ENCODE results near the gene ZNF385B.

The ZNF385B gene

DNA sequence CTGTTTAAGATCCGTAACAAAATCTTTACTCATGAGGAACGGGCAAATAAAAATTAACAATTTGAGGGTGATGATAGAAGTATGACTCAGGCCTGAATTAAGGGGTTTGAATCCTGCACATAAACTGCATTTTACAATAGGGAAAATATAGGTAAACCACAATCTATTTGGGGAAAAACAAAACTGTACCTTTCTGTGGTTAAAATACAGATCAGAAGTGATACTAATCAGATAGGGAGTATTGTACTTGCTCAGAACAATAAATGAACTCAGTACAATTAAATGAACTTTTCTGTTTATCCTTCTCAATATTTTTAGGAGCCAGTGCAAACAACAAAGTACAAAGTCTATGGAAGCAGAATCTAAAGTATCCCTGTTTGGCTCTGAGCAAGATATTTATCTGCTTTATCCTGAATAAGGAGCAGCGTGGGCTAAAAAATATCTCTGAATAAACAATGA is 287.3 kb downstream of the ZNF385B start:
- no peak for DNase-seq

DNA sequence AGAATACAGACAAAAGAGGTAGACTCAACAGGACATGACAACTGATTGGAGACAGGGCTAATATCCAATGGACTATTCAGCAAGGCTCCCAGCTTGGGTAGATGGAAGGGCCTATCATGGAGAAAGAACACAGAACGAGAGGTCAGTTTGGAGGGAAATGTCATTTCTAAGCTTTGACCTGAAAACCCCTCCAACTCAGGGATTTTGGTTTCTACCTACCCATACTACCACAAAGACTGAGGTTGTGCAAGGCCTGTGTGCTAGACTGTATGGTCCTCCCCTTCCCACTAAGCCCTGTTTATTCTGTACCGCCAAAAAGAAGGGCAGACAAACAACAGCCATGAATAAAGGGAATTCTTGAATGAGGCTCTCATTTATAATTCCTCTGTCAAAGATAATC is 288.9 kb downstream of the ZNF385B start:
- no peak for DNase-seq

DNA sequence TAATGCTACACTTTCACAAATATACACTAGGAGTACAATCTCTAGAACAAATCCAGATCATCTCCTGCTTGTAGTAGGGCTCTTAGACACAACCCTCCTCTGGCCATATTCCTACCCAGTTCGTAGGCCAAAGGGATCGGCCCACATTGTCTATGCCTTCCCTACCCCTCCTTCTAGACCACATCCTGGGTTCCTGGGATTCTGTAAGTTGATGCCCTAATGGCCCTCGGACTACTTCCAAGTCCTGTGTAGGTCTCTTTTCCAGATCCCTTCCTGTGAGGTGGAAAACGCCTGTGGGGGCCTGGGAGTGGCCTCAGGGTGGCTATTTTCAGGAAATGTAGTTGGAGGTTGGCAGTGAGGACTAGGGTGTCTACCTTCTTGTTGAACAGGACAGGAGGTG is 289.7 kb downstream of the ZNF385B start:
- no peak for DNase-seq

DNA sequence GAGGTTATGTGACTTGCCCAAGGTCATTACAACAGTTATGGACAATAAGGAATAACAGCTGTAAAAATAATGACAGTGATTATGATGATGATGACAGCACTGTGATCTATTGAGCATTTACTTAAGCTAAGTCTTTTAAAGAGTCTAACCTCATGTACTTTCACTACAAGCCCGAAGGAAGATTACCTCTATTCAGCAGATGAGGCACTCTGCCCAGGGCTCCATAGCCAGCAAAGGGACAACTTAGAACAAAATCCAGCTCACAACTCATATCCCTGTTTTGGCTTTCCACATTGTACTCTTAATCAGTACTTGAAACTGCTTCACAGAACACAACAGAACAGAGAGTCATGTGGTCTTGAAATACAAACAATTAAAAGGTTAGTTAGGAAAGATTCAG is 290.2 kb downstream of the ZNF385B start:
- DNase-seq = no peak

DNA sequence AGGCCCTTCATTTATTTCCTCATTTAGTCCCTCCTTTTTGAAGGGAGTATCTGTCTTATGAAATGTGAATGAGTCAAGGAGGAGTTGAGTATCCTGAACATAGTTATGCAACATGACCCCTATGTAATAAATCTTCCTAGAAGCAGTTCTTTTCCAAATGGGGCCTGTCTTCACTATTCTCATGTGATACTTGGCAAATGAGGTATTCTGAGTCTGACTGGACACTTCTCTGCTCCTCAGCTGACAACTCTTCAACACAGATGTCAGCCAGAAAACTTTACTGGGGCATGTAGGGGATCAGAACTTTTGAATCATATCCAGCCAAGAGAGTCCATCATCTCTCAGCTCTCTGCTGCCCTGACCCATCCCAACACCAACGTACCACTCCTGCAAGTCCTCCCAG is 291.6 kb downstream of the ZNF385B start:
- no peak for DNase-seq

DNA sequence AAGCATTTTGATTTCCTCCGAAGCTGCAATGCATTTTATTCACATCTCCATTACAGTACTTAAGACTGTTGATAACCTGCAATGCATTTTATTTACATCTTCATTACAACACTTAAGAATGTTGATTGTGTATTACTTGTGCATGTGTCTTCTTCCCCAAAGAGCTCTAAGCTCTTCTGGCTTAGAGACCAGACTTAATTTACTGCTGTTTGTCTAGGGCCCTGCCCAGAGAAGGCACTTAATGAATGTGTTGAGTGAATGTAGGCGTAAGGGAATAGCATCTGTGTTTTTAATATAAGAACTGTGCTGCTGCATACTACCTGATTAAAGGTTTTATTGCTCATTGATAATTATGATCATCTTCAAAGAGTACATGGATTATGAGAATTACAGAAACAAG is 295.6 kb downstream of the ZNF385B start:
- no peak for DNase-seq

DNA sequence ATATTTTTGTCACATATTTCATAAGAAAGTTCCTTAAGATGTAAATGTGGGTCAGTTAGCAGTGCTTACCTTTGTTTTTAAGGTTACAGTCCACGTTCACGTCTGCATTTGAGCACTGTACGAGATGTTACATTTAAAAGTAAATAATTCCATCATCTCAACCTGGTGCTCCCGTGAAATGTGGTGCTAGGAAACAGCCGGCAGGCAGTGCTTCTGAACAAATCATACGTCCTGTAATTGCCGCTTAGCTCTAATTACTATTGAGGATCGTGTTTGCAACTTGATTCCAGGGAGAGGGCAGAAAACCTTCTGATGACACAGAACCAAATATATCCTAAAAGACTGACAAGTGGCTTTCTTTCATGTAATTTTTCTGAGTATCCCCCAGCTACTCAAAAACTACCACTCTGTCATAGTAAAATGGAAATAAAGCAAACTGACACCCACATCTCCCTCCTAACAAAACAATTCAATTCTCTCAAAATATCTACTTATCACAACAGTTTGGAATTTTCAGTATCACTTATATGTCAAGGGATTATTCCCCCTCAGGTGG is 299.0 kb downstream of the ZNF385B start:
- DNase-seq = no peak

DNA sequence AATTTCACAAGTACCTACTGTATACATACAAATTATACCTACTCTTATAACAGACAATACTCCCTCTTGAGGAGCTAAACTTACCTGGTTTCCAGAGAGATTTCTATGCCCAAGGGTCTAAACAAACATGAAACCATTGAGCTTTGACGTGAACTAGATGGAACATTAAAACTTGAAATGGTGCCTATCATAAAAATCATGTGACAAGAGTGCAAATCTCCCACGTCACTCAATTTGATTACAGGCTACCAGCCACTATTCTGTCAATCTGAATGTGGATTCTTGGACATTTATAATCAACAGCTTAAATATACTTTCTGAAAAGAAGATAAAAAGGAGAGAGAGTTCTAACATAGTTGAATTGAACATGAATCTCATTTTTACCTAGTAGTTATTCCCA is 299.7 kb downstream of the ZNF385B start:
- no peak for DNase-seq

DNA sequence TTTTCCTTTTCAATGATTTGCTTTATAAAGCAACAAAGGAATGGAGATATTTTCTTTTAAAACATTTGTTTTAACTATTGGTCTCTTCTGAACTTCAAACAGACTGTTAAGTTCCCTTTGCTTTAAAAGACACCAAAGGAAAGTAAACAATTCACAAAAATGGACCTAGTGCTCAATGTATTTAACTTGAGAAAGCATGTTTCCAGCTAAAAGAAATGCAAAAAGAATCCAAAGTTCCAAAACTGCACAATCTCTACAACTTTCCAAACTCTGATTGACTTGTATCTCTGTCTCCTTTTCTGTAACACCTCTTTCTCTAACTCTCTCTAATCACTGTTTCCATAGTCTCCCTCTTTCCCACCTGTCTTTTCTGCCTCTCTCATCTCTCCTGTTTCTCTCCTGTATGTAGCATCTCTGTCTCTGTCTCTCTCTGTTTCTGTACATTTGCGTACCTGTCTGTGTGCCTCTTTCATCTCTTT is 301.1 kb downstream of the ZNF385B start:
- no peak for DNase-seq

DNA sequence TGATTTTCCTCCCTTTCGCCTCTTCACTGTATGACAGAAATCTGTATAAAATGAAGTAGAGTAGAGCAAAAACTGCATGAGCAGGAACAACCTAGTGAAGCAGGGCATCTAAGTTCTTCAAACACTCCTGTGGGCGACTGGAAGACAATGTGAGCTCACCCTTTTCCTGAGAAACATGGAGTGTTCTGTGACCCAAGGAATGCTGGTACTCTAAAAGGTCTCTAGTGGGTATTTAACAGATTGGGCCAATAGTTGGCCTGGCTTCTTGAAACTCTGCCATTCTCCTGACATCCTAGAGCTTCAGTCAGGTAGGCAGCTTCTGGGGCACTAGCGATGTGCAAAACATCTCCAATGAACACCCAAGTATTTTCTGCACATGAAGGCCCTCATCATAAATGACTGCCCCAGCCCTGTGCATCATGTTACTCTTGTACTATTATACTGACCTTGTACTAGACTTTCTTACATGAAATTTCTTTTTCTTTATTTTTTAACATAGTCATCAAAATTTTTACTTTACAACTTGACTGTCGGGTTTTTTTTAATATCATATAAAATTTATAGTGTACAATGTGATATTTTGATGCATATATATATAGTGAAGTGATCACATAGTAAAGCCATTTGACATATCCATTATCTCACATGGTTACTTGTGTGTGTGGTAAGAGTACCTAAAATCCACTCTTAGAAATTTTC is 302.2 kb downstream of the ZNF385B start:
- DNase-seq = no peak

DNA sequence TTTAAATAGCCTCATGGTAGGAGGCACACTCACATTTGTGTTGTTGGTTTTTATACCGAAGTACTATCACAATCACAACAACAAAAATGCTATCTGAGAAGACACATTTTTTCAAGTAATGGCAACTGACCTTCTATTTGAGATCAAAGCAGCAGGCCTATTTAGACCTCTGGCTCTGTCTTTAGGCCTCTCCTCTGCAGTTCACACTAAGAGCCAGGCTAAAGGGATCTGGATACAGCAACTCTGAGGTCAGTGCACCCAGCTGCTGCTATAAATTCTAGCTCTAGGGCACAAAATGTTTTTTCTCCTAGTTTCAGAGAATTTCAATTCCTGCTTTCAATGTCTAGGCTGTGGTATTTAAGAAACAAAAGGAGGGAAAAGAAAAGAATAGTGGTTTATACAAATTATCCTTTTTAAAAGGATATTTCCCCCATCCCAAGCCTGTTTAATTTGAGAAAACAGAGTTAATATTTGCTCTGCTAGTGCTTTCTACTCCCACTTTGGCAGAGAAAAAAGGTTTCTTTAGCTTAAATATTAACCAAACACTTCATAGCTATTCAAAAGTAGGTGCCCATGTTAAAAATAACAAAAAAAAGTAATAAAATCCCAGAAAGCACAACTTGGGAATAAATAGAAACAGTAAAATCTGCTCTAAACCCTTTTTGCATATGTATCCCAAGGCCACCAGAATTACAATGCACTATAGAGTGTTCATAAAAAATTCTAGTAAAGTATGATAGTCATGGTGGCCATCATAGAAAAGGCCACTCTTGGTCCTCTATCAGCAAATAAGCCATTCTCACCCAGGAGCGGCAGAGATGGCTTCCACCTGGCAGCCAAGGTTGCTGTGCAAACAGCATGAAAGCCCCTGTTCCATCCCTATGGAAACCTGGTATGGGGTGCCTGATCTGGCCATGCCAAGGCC is 303.1 kb downstream of the ZNF385B start:
- DNase-seq = no peak

DNA sequence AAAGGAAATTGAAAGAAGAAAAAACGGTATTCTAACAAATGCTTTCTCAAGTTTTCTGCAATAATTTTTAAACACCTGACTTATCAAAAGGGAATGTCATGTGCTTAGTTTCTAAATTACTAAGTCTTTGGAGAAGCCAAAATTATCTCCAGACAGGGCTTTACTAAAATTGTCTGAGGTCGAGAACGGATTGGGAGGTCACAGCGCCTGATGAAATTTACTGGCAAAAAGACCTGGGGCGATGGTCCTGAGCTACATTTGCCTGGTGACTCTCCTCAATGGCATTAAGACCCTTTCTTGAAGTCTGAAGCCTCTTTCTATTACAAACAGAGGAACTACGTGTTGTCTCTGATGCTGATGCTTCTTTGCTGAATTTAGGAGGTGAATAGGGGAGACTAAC is 305.0 kb downstream of the ZNF385B start:
- no peak for DNase-seq

DNA sequence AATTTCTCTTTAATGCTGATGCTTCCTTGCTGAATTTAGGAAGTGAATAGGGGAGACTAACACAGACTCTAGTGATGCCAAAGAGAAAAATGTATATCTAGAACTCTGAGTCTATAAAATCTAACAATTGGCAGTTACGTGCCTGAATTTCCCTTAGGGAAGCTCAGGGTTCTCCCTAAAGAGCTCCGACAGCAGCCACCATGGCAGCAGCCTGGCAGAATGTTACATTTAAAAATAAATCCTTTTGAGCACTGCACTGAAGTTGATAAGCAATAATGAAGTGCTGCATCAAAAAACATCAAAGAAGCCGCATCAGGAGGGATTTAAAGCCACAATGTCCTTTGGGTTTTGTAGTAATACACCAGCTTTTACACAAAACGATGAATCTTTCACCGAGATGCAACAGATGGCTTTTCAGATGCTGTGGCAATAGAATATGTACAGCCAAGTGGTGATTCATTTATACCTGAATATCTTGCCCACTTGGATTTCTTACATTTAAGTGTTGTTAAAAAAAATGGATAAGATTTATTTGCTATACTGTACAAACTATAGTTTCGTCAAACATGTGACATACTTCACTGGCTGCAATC is 305.6 kb downstream of the ZNF385B start:
- no peak for DNase-seq

DNA sequence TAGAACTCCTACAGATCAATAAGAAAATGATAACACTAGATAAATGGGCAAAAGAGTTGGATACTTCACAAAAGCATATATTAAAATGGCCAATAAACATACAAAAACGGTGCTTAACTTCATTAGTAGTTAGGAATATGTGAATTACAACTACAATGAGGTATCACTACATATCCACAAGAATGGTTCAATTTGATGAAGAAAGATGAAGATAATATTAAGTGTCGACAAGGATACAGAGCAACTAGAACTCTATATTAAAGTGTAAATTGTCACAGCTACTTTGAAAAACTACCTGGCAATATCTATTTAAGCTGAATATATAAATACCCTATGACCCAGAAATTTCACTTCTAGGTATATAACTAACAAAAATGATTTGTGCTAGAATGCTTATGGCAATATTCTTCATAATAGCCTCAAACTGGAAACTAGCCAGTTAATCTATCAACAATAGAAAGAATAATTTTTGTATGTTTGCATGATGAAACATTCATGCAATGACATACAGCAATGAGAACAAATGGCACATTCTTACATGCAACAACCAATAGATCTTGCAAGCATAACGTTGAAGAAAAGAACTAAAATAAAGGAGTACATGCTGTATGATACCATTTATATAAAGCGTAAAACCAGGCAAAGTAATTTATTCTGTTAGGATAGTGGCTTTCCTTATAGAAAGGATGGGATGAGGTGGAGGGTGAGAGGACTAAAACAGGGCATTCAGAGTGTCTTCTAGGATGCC is 306.6 kb downstream of the ZNF385B start:
- DNase-seq = no peak

DNA sequence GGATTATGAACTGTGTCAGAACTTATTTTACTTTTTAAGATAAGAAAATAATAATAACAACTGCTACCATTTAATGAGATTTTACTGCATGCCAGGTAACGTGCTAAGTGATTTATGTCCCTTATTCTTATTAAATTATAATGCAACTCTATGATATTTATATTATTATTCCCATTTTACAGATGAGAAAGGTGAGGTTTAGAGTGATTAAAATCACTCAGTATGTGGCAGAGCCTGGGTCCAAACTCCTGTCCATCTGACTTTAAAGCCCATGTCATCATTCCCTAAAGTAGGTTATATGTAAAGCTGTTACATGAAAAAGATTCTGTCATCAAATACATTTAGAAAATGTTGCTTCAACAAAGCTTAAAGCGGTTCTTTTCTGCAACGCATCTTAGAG is 308.0 kb downstream of the ZNF385B start:
- no peak for DNase-seq

DNA sequence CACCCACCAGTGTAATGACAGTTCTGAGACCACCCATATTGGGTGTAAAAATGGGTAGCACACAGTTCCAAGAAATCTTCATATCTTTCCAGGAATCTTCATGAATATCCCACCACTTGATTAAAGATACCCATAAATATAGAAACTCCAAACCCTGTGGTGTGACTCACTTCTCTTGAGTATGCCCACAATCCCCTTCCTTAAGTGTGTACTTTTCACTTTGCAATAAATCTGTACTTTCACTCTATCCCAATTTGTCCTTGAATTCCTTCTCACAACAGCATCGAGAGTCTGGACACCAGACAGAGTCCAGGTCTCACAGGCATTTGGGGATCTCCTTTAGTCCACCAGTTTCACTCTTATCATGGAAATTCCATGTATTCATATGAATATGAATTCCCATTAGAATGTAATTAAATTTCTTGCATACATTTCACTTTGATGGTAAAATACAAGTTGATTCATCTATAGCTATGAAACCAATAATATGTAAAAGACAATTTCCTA is 309.8 kb downstream of the ZNF385B start:
- no peak for DNase-seq

DNA sequence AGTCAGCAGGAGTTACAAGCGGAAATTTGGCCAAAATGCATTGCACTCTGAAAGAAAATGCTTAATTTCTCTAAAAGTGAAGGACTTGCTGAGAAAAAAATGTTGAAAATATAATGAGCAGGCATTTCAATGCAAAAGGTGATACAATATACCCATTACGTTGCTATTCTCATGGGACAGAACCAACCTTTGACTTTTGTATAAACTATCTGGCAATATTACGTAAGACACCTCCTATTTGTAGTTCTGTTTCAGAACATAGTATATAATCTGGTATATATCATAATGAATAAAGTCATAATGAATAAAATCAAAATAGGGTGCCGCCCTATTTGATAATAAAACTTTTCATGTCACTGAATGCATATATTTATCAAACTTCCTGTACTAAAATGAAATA is 310.6 kb downstream of the ZNF385B start:
- DNase-seq = no peak

DNA sequence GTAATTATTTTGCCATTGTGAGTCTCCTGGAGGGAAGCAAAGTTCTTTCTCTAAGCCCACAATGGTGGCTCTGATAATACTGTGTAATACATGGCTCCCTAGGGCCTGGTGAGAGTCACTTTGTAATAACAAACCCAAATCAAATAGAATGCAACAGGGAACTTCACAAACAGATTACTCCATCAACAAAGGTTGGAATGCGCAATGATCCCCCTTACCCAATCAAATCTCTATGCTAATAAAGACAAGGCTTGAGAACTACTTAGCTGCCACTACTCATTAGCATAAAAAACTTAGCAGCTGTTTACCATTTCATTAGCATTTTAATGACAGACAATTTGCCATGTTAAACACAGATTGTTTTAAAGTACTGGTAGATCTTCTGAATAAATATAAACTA is 311.2 kb downstream of the ZNF385B start:
- DNase-seq = no peak

DNA sequence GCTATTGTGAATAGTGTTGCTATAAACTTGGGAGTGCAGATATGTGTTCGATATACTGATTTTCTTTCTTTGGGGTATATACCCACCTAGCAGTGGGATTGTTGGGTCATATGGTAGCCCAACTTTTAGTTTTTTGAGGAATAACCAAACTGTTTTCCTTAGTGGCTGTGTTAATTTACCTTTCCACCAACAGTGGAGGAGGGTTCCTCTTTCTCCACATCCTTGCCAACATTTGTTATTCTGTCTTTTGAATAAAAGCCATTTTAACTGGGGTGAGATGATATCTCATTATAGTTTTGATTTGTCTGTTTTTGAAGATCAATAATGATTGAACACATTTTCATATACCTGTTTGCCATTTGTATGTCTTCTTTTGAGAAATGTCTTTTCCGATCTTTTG is 314.8 kb downstream of the ZNF385B start:
- no peak for DNase-seq

DNA sequence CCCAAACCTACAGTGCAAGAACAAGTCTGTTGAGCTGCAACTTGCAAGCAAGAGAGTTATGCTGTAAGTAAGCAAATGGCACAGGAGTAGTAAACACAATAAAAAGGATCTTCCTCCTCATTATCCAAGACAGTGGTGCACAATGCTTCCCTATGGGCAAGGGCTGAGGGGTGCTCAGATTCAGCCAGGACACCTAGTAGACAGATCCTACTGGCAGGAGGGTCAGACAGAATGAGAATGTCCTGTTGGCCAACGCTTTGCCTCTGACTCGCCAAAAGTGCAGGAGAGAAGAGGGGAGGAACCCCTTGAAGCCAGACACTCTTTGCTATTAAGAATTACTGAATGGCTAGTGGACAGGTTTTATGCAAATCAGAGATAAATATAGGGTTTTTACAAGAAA is 316.4 kb downstream of the ZNF385B start:
- DNase-seq = no peak

DNA sequence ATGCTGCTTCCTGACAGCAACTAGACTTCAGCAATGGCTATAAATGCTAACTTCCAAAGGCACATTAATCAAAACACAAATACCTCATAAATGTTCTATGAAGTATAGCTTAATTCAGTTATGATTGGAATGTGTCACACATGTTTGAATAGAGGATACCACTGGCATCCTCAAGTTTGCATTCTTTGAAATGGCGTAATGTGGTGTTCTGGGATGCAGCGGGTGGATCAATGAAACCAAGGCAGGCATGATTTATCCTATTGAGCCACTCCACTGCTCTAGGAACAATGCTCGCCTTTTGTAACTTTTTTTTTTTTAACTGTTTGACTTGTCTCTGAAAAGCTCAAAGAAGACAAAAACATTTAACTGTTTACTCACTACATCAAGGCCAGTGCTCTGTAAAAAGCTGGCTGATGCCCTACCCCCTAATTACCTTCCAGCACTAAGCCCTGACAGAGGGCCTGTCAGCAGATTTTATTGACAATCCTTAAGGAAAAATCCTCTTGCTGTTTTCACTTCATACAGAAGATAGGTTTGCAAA is 318.0 kb downstream of the ZNF385B start:
- DNase-seq = no peak

DNA sequence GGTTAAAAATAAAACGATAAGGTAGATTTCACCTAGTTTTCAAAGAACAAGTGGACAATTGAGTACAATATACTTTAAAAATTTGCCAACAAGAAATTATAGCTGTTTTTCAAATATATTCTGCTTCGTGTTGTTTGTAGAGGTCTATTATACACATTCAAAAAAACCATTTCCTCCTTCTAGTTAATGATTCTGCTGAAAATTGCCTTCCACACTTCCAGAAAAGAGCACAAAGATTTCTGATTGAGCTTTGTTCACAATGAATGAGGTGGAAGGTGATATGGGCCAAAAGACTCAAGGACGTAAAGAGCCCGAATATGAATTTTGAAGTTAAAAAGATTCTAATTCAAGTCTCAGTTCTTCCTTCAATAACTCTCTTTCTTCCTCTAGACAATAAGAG is 319.8 kb downstream of the ZNF385B start:
- no peak for DNase-seq

Measured in activated naive CD4-positive, alpha-beta T cell (primary cell).